Heart left ventricle (tissue), 13 donors: ENCODE measurements around the gene HSPA1B.

Experiments
- CTCF ChIP-seq, 12 donors: fragments of 200-600 bp; sonication (generic) in 4 of 12; IDR thresholded peaks; one replicate each; pipeline versions ENCODE4 v1.5.0 to v1.8.0; 2018 to 2022; ENCODE audit warnings: antibody characterized with exemption in 12 of 12, mild to moderate bottlenecking in 5 of 12
- POLR2A ChIP-seq, 2 donors: fragments of 450-650 bp; IDR thresholded peaks; one replicate each; pipeline ENCODE4 v1.6.1; 2017; ENCODE audit warnings: antibody characterized with exemption in 2 of 2, mild to moderate bottlenecking in 2 of 2, moderate library complexity in 2 of 2
- donor health status: ischemic (EF 13 %, LVEDD 7.1; RV severe dilation, severe dysfunction).
- donor health status: DM: no; HTN: yes; CAD: no.
- donor health status: DM: no; HTN: no; CAD: no.
- donor health status: ischemic (EF 25% LVEDD 6.9; RV normal size, moderate dysfunction).
- donor health status: ischemic (EF 25% LVEDD 5.7; RV mildly dilated, moderate dysfunction).
- donor health status: ischemic (EF 35%, LVEDD 5.7; RV mildly dilated, moderate dysfunction).
- donor health status: nonischemic (EF 11% LVEDD 7.7; RV severe dilation, severe dysfunction).
- donor health status: DM: yes; HTN: yes; CAD: no.
- donor health status: PGD.
- donor health status: ischemic (EF 29% LVEDD 5.4; RV normal size, mild dysfunction).
- donor health status: nonischemic (EF 23%, LVEDD 6.1; RV moderate dilation, normal function).

GRCh38 chr6:31860349-31860748 lies 32.8 kb downstream of the HSPA1B start:
- TF ChIP-seq CTCF (IDR thresholded peaks at IDR 0.05) (no peak), POLR2A (IDR thresholded peaks at IDR 0.05) (no peak)
